GM12872 (cell line): ENCODE data around the gene DPP10.

Source experiments
- CTCF ChIP-seq: IDR thresholded peaks from 3 replicates; pipeline ENCODE4 v1.5.1; 2011; ENCODE audit warnings: low read depth, mild to moderate bottlenecking, low read length, moderate library complexity; ENCODE audit not compliant: insufficient read depth

DPP10 gene

DNA sequence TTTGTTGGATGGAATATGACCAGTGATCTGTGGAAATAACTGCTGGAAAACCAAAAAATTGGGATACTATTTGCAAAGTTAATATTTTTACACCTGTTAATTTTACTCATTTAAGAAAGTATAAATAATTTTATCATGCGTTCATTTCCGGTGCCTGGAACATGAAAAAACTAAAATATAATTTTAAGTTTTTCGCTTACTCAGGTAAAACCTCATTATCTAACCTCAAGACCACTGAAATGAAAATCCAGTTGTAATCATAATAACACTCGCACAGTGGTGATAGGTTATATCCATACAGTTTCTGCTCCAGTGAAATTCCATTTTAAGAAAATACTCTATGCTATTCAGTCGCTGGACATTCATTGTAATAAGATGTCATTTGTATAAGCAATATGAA, 517.9 kb downstream of the DPP10 start:
- no peak for TF ChIP-seq CTCF

GRCh38 chr2:114962532-114962931, 520.1 kb downstream of the DPP10 start:
- TF ChIP-seq CTCF = no peak

GRCh38 chr2:114968748-114969400, 526.4 kb downstream of the DPP10 start:
- TF ChIP-seq CTCF = no peak

DNA sequence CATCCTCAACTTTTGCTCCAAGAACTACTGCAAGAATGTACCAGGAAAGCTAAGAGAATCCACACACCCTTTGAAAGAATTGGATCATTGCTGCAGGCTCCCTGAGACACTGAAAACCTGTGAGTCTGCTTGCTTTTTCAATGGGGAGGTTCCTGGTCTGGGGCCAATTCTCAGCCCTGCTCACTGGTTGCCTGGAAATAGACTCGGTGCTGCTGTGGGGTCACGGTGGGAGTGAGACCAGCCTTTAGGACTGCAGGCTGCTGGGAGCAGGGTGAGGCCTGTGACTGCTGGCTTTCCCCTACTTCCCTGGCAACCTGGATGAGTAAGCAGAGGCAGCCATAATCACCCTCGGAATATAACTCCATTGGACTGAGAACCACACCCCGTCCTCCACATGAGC, 569.3 kb downstream of the DPP10 start:
- TF ChIP-seq CTCF = no peak

DNA sequence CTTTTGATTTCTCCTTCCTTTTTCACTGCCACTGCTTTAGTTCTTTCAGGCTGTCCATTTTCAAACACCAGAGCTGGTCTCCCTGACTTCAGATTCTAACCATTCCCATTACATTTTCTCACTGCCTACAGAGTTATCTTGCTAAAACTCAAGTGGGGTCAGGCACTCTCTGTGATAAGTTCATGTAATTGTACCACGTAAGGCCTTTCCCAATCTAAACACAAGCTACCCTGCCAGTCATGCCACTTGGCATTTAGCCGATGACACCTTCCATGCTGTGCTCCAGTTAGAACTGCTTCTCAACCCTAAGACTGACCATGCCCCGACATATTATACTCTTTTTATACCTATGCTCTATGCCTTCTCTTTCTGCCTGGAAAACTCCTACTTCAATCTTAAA, 592.4 kb downstream of the DPP10 start:
- no peak for TF ChIP-seq CTCF

DNA sequence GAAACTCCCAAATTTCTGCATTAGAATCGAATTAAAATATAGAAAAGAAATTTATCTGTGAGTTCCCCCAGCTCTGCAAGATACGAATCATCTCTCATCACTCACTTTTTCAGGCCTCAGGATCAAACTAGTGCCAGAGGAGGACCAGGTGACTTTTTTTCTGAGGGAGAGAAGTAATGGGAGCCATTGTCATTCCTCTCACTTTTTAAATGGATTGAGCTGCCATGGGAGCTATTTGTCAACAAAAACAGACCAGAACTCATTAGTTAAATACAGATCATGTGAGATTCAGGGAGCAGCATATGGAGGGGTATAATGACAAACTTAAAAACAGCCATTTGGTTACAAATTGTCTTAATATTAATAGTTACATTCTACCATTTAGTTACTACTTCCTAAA, 594.4 kb downstream of the DPP10 start:
- no peak for TF ChIP-seq CTCF

DNA sequence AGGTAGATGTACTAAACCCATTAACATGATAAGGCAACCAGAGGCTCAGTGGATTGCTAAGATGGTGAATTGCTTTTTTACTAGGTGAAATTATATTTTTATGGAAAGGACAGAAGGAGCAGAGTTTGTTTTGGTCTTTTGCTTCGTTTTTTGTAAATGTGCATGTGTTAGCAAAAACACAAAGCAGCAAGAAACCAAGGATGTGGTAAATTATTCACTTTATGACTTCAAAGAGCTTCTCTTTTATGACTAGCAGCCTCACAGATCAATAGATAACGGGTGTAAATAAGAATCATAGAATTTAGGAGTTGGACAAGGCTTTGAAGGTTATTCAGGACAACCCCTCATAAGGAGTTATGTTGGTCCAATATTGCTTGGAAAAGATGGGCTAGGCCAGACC, 615.0 kb downstream of the DPP10 start:
- no peak for TF ChIP-seq CTCF
